ENCODE data around the gene THAP7. TPM values are rescaled to one million over a fixed set of nuclear protein-coding genes. Genes with fewer than 3 reads are reported as not detected.

THAP7 gene
- total and polyA plus RNA-seq, 2 of the 13 experiments (the other 11 are each of a cell fraction or from before 2014, with no cell fraction given), result 13.0 to 25.5 TPM

DNA sequence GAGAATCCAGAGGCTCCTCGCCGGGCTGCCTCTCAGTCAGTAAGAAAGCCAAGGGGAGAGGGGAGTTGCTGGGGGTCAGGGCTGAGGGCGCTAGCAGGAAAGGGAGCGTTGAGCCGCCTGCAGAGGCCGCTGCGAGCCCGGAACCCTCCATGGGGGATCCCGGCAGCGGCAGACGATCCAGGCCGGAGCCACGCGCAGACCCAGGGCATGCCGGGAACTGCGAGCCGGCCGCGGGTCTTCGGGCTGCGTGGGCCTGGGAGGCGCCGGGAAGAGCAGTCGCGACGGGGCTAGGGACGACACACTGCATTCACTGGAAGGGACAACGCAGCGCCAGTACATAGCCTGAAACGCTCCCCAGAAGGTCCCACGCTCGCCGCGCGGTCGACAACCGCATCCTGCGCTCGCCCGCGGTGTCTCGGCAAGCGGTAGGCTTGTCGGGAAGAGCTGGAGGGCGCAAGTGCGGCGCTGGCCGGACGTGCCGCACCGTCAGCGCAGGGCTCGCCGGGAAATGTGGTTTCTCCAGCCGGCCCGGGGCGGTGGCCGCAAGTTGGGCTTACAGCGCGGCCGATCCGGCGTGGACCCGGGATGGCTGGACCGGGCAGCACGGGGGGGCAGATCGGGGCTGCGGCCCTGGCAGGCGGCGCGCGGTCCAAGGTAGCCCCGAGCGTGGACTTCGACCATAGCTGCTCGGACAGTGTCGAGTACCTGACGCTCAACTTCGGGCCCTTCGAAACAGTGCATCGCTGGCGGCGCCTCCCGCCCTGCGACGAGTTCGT lies 19.9 kb downstream of the THAP7 start, which contains the start of gene LZTR1 (continued):
- TF ChIP-seq ZNF546 (CRISPR knock-in tag; conservative IDR thresholded peaks at IDR 0.05), result peak; percentile 69; the same call in 1 of the 2 replicates
- peak; percentile 87; the same call in 1 of the 2 replicates for TF ChIP-seq GLI4 (CRISPR knock-in tag; IDR thresholded peaks at IDR 0.05; ENCODE audit: borderline replicate concordance)
- TF ChIP-seq POLR2AphosphoS2 (IDR thresholded peaks at IDR 0.05; ENCODE audit: low read depth, low read length), result 0 out of 2 replicates have a peak, but pooled peaks have one; percentile 41
- TF ChIP-seq, protein P1, sequence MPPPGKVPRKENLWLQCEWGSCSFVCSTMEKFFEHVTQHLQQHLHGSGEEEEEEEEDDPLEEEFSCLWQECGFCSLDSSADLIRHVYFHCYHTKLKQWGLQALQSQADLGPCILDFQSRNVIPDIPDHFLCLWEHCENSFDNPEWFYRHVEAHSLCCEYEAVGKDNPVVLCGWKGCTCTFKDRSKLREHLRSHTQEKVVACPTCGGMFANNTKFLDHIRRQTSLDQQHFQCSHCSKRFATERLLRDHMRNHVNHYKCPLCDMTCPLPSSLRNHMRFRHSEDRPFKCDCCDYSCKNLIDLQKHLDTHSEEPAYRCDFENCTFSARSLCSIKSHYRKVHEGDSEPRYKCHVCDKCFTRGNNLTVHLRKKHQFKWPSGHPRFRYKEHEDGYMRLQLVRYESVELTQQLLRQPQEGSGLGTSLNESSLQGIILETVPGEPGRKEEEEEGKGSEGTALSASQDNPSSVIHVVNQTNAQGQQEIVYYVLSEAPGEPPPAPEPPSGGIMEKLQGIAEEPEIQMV (CRISPR knock-in tag; IDR thresholded peaks at IDR 0.05; ENCODE audit: low read depth), result peak; percentile 88
- peak; percentile 85 for TF ChIP-seq RAD21 (CRISPR knock-in tag; IDR thresholded peaks at IDR 0.05)
- TF ChIP-seq ZNF138 (CRISPR knock-in tag; IDR thresholded peaks at IDR 0.05; ENCODE audit: low read depth), result no peak; the same call in 1 of the 2 replicates
- TF ChIP-seq FOXM1 (CRISPR knock-in tag; IDR thresholded peaks at IDR 0.05), result no peak; the same call in 1 of the 2 replicates
- TF ChIP-seq, protein P2, sequence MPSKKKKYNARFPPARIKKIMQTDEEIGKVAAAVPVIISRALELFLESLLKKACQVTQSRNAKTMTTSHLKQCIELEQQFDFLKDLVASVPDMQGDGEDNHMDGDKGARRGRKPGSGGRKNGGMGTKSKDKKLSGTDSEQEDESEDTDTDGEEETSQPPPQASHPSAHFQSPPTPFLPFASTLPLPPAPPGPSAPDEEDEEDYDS (CRISPR knock-in tag; IDR thresholded peaks at IDR 0.05), result peak; percentile 84
- TF ChIP-seq, protein P3, sequence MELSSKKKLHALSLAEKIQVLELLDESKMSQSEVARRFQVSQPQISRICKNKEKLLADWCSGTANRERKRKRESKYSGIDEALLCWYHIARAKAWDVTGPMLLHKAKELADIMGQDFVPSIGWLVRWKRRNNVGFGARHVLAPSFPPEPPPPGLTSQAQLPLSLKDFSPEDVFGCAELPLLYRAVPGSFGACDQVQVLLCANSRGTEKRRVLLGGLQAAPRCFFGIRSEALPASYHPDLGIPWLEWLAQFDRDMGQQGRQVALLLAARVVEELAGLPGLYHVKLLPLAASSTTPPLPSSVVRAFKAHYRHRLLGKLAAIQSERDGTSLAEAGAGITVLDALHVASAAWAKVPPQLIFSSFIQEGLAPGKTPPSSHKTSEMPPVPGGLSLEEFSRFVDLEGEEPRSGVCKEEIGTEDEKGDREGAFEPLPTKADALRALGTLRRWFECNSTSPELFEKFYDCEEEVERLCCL (CRISPR knock-in tag; IDR thresholded peaks at IDR 0.05; ENCODE audit: borderline replicate concordance), result 0 out of 2 replicates have a peak, but pooled peaks have one; percentile 25
- no peak for TF ChIP-seq ATF1 (CRISPR knock-in tag; IDR thresholded peaks at IDR 0.05)
- no peak for TF ChIP-seq ZMYM2 (CRISPR knock-in tag; IDR thresholded peaks at IDR 0.05)
- peak; percentile 30; the same call in 1 of the 2 replicates for TF ChIP-seq ZNF792 (CRISPR knock-in tag; IDR thresholded peaks at IDR 0.05)
- no peak for TF ChIP-seq CEBPB (IDR thresholded peaks at IDR 0.05; ENCODE audit: borderline replicate concordance, low read depth, low read length)
- TF ChIP-seq ELF3 (CRISPR knock-in tag; IDR thresholded peaks at IDR 0.05), result peak; percentile 42; the same call in 1 of the 2 replicates
- no peak for TF ChIP-seq STAT5B (CRISPR knock-in tag; IDR thresholded peaks at IDR 0.05)
- TF ChIP-seq SMAD9 (CRISPR knock-in tag; IDR thresholded peaks at IDR 0.05), result peak; percentile 34; the same call in 1 of the 2 replicates
- TF ChIP-seq CHCHD3 (CRISPR knock-in tag; IDR thresholded peaks at IDR 0.05), result no peak
- TF ChIP-seq PPARG (CRISPR knock-in tag; conservative IDR thresholded peaks at IDR 0.05), result 0 out of 2 replicates have a peak, but pooled peaks have one; percentile 12
- no peak; the same call in 1 of the 2 replicates for TF ChIP-seq ZNF768 (CRISPR knock-in tag; IDR thresholded peaks at IDR 0.05)
- TF ChIP-seq, protein P4, sequence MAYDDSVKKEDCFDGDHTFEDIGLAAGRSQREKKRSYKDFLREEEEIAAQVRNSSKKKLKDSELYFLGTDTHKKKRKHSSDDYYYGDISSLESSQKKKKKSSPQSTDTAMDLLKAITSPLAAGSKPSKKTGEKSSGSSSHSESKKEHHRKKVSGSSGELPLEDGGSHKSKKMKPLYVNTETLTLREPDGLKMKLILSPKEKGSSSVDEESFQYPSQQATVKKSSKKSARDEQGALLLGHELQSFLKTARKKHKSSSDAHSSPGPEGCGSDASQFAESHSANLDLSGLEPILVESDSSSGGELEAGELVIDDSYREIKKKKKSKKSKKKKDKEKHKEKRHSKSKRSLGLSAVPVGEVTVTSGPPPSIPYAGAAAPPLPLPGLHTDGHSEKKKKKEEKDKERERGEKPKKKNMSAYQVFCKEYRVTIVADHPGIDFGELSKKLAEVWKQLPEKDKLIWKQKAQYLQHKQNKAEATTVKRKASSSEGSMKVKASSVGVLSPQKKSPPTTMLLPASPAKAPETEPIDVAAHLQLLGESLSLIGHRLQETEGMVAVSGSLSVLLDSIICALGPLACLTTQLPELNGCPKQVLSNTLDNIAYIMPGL (CRISPR knock-in tag; IDR thresholded peaks at IDR 0.05; ENCODE audit: borderline replicate concordance in 1 of 2, low read depth in 1 of 2), result peak; percentile 89 to 97; a peak in 3 of 4 replicates
- peak; percentile 62; the same call in 1 of the 2 replicates for TF ChIP-seq ZNF724P (CRISPR knock-in tag; IDR thresholded peaks at IDR 0.05; ENCODE audit: borderline replicate concordance)
- no peak for TF ChIP-seq SCMH1 (CRISPR knock-in tag; IDR thresholded peaks at IDR 0.05; ENCODE audit: borderline replicate concordance)
- TF ChIP-seq CCAR2 (optimal IDR thresholded peaks at IDR 0.05; ENCODE audit: low read depth, low read length), result no peak
- peak; percentile 88; the same call in 1 of the 2 replicates for TF ChIP-seq TP53 (CRISPR knock-in tag; conservative IDR thresholded peaks at IDR 0.05)
- peak; percentile 93 for TF ChIP-seq POLR2AphosphoS5 (IDR thresholded peaks at IDR 0.05; ENCODE audit: low read depth, low read length)
